Measurements from ENCODE around the gene C14orf119. TPM values are rescaled to one million over a fixed set of nuclear protein-coding genes. Genes with fewer than 3 reads are reported as not detected.

The C14orf119 gene
- total RNA-seq, 1 experiment from 2014 or later, result 81.3 TPM

- H3K4me1 Mint-ChIP-seq, result peaks cover 38% of the 10 kb centered on the region
- ChIA-PET CTCF (interaction anchor here (0.6 to 4.6 kb wide), 20 partner anchors 8 to 294 kb away, joined by 3 to 49 read pairs (median 4); partner anchors contain the start of genes ACIN1, C14orf119, CDH24 and PRMT5), POLR2A (interaction anchor here (0.5 to 2.3 kb wide), 12 partner anchors 11 to 250 kb away, joined by 3 to 24 read pairs (median 4); partner anchors contain the start of genes ACIN1, C14orf119, HAUS4 and PABPN1)
- TF ChIP-seq USF1 (CRISPR knock-in tag; IDR thresholded peaks at IDR 0.05) (0 out of 2 replicates have a peak, but pooled peaks have one; percentile 39), MAX (CRISPR knock-in tag; IDR thresholded peaks at IDR 0.05) (0 out of 2 replicates have a peak, but pooled peaks have one; percentile 13), ATF6 (CRISPR knock-in tag; IDR thresholded peaks at IDR 0.05) (no peak), USF2 (CRISPR knock-in tag; IDR thresholded peaks at IDR 0.05) (peak; percentile 62)
- peaks cover 70% of the 10 kb centered on the region for H3K36me3 Mint-ChIP-seq
- DNase-seq (ENCODE audit: low spot score), result no peak
- no peaks in the 10 kb centered on the region for H3K27me3 Mint-ChIP-seq (ENCODE audit: low read depth)
- no peaks in the 10 kb centered on the region for H3K9me3 Mint-ChIP-seq
- peak overlapping the region; percentile 95 for H3K4me3 Mint-ChIP-seq
- ATAC-seq, result peak; percentile 44
- H3K27ac Mint-ChIP-seq, result peak overlapping the region; percentile 96
These were observed 23.3 kb upstream of the C14orf119 start for GRCh38 chr14:23071921-23072539.

- DNase-seq (ENCODE audit: low spot score), result no peak
- no peak overlapping the region for H3K27ac Mint-ChIP-seq
- H3K27me3 Mint-ChIP-seq (ENCODE audit: low read depth), result no peaks in the 10 kb centered on the region
- peaks cover 22% of the 10 kb centered on the region for H3K4me1 Mint-ChIP-seq
- peaks cover 76% of the 10 kb centered on the region for H3K36me3 Mint-ChIP-seq
- H3K9me3 Mint-ChIP-seq, result no peaks in the 10 kb centered on the region
- POLR2A ChIA-PET, result interaction anchor here (0.8 kb wide), 1 partner anchor 26 kb away, joined by 4 read pairs; no protein-coding TSS in a partner anchor
- H3K4me3 Mint-ChIP-seq, result no peak overlapping the region
- CTCF ChIA-PET, result interaction anchor here (0.6 to 1.4 kb wide), 2 partner anchors 15 to 23 kb away, joined by 3 read pairs; no protein-coding TSS in a partner anchor
- no peak for TF ChIP-seq ZNF138 (CRISPR knock-in tag; conservative IDR thresholded peaks at IDR 0.05)
- TF ChIP-seq IRF2 (CRISPR knock-in tag; IDR thresholded peaks at IDR 0.05; ENCODE audit: borderline replicate concordance, low read depth), result no peak
- no peak for TF ChIP-seq FOXK1 (CRISPR knock-in tag; IDR thresholded peaks at IDR 0.05)
- TF ChIP-seq ZSCAN18 (CRISPR knock-in tag; IDR thresholded peaks at IDR 0.05), result no peak
- TF ChIP-seq AFF4 (CRISPR knock-in tag; IDR thresholded peaks at IDR 0.05; ENCODE audit: borderline replicate concordance), result no peak
- TF ChIP-seq HMGXB4 (CRISPR knock-in tag; IDR thresholded peaks at IDR 0.05), result no peak
- no peak for TF ChIP-seq TEAD1 (CRISPR knock-in tag; IDR thresholded peaks at IDR 0.05)
- no peak for TF ChIP-seq NR1H2 (CRISPR knock-in tag; IDR thresholded peaks at IDR 0.05)
- no peak for TF ChIP-seq NFATC4 (CRISPR knock-in tag; IDR thresholded peaks at IDR 0.05)
- TF ChIP-seq IRF1 (CRISPR knock-in tag; IDR thresholded peaks at IDR 0.05), result no peak
- no peak for TF ChIP-seq ATF3 (CRISPR knock-in tag; conservative IDR thresholded peaks at IDR 0.05)
- no peak for TF ChIP-seq TEAD4 (CRISPR knock-in tag; IDR thresholded peaks at IDR 0.05)
- TF ChIP-seq ZNF671 (CRISPR knock-in tag; IDR thresholded peaks at IDR 0.05), result no peak
- TF ChIP-seq GTF2I (CRISPR knock-in tag; conservative IDR thresholded peaks at IDR 0.05), result no peak
- TF ChIP-seq MLX (CRISPR knock-in tag; IDR thresholded peaks at IDR 0.05), result no peak
- ATAC-seq, result no peak
These were observed 20.4 kb upstream of the C14orf119 start for GRCh38 chr14:23074906-23075305.

Data from WTC11 (cell line).